IMR-90 (cell line): Measurements from ENCODE around the gene LOXL4. TPM values are rescaled to one million over a fixed set of nuclear protein-coding genes. Genes with fewer than 3 reads are reported as not detected.

Source experiments
- ATAC-seq: fragments of 200-7000 bp; cut with Tn5 transposase; 2 replicates; pipeline ENCODE4 v1.9.1; 2020; ENCODE audit warnings: low read depth, mild to moderate bottlenecking, moderate library complexity
- BruUV-seq: library from RNA; stranded (reverse); fragments of 400-500 nt; replicated peaks from 2 replicates; lab custom pipeline; 2021; lab: Mats Ljungman, UMichigan
- CTCF ChIA-PET: fragments of 300-600 bp; formaldehyde crosslinking; extraction: SDS; loops from one replicate; lab custom pipeline; 2021; ENCODE audit warnings: antibody characterized with exemption; lab: Yijun Ruan, JAX
- POLR2A ChIA-PET: fragments of 300-600 bp; sonication (Branson Sonifier 250); formaldehyde crosslinking; loops from one replicate; lab custom pipeline; 2022; ENCODE audit warnings: antibody characterized with exemption; ENCODE audit not compliant: unreplicated experiment; lab: Charles Lee
- DNase-seq: peaks from one replicate; pipeline ENCODE4 v3.0.0; 2013
- H2AFZ ChIP-seq: replicated peaks from 2 replicates; pipeline ENCODE3; 2013; ENCODE audit warnings: low read length, mild to moderate bottlenecking; ENCODE audit not compliant: poor library complexity
- H2AK5ac ChIP-seq: 2 replicates; pipeline ENCODE4 v1.6.1; 2013; ENCODE audit warnings: low read depth, low read length, inconsistent platforms
- H2AK9ac ChIP-seq: replicated peaks from 2 replicates; pipeline ENCODE3; 2013; ENCODE audit warnings: mild to moderate bottlenecking, low read depth, low read length, moderate library complexity; ENCODE audit not compliant: poor library complexity
- H2BK120ac ChIP-seq: 2 replicates; pipeline ENCODE4 v1.6.1; 2013; ENCODE audit warnings: low read depth, low read length, inconsistent platforms
- H2BK15ac ChIP-seq: 3 replicates; pipeline ENCODE4 v1.6.1; 2013; ENCODE audit warnings: low read depth, low read length, inconsistent platforms
- H2BK20ac ChIP-seq: 2 replicates; pipeline ENCODE4 v1.6.1; 2013; ENCODE audit warnings: low read depth, mild to moderate bottlenecking, inconsistent platforms, low read length, moderate library complexity
- H2BK5ac ChIP-seq: 2 replicates; pipeline ENCODE4 v1.6.1; 2013; ENCODE audit warnings: mild to moderate bottlenecking, low read depth, low read length, inconsistent platforms; ENCODE audit not compliant: poor library complexity, severe bottlenecking
- H3K14ac ChIP-seq: replicated peaks from 2 replicates; pipeline ENCODE4 v1.6.1; 2013; ENCODE audit warnings: low read depth, low read length, inconsistent platforms
- H3K18ac ChIP-seq: 2 replicates; pipeline ENCODE4 v1.6.1; 2013; ENCODE audit warnings: low read depth, low read length, control low read depth
- H3K23ac ChIP-seq: 2 replicates; pipeline ENCODE4 v1.6.1; 2013; ENCODE audit warnings: low read depth, low read length, inconsistent platforms
- H3K27ac ChIP-seq: 2 replicates; pipeline ENCODE4 v1.5.1; 2013; ENCODE audit warnings: mild to moderate bottlenecking, control low read depth, low read length; ENCODE audit not compliant: insufficient read depth
- H3K27me3 ChIP-seq: 2 replicates; pipeline ENCODE4 v1.6.1; 2013; ENCODE audit warnings: low read length; ENCODE audit not compliant: control insufficient read depth, insufficient read depth
- H3K36me3 ChIP-seq: 2 replicates; pipeline ENCODE4 v1.6.1; 2013; ENCODE audit warnings: low read length, mixed read lengths; ENCODE audit not compliant: control insufficient read depth, insufficient read depth
- H3K4ac ChIP-seq: 2 replicates; pipeline ENCODE4 v1.6.1; 2013; ENCODE audit warnings: low read depth, low read length, inconsistent platforms
- H3K4me1 ChIP-seq: 2 replicates; pipeline ENCODE4 v1.6.1; 2013; ENCODE audit warnings: low read length, mixed read lengths; ENCODE audit not compliant: control insufficient read depth, insufficient read depth
- H3K4me2 ChIP-seq: 2 replicates; pipeline ENCODE4 v1.6.1; 2013; ENCODE audit warnings: low read depth, mild to moderate bottlenecking, control low read depth, low read length, moderate library complexity
- H3K4me3 ChIP-seq: 2 replicates; pipeline ENCODE4 v1.5.1; 2013; ENCODE audit warnings: low read depth, mild to moderate bottlenecking, control low read depth, low read length, moderate library complexity; ENCODE audit not compliant: insufficient read depth
- H3K56ac ChIP-seq: 2 replicates; pipeline ENCODE4 v1.6.1; 2013; ENCODE audit warnings: low read length, inconsistent platforms; ENCODE audit not compliant: insufficient read depth; ENCODE audit errors: extremely low read depth
- H3K79me1 ChIP-seq, 2 experiments: 2 replicates each; pipeline ENCODE4 v1.6.1; 2013; ENCODE audit warnings: low read length in 2 of 2, inconsistent platforms in 1 of 2, low read depth in 1 of 2
- H3K9ac ChIP-seq: 2 replicates; pipeline ENCODE4 v1.6.1; 2013; ENCODE audit warnings: low read depth, low read length, control low read depth
- H3K9me1 ChIP-seq: 2 replicates; pipeline ENCODE4 v1.6.1; 2013; ENCODE audit warnings: low read length, inconsistent platforms; ENCODE audit not compliant: insufficient read depth
- H3K9me3 ChIP-seq: 2 replicates; pipeline ENCODE4 v1.6.1; 2013; ENCODE audit warnings: low read length; ENCODE audit not compliant: control insufficient read depth, insufficient read depth
- H4K20me1 ChIP-seq: 2 replicates; pipeline ENCODE4 v1.6.1; 2013; ENCODE audit warnings: low read length, inconsistent platforms; ENCODE audit not compliant: insufficient read depth
- H4K5ac ChIP-seq: 2 replicates; pipeline ENCODE4 v1.6.1; 2013; ENCODE audit warnings: mild to moderate bottlenecking, low read depth, low read length, control low read depth
- H4K8ac ChIP-seq, 2 experiments: 2 replicates each; pipeline ENCODE4 v1.6.1; 2013; ENCODE audit warnings: low read depth in 2 of 2, low read length in 2 of 2, control low read depth in 1 of 2, inconsistent platforms in 1 of 2
- H4K91ac ChIP-seq: 2 replicates; pipeline ENCODE4 v1.6.1; 2013; ENCODE audit warnings: low read depth, low read length, inconsistent platforms; ENCODE audit not compliant: insufficient read depth
- BHLHE40 ChIP-seq: fragments of 150-350 bp; IDR thresholded peaks from 2 replicates; pipeline ENCODE4 v1.6.1; 2016; ENCODE audit warnings: mild to moderate bottlenecking, low read depth, low read length
- CEBPB ChIP-seq: IDR thresholded peaks from 2 replicates; pipeline ENCODE4 v1.6.1; 2012; ENCODE audit warnings: low read depth, low read length, improper control_type of control experiment
- CHD1 ChIP-seq: IDR thresholded peaks from 2 replicates; pipeline ENCODE4 v1.6.1; 2012; ENCODE audit warnings: low read depth, low read length, improper control_type of control experiment
- CTCF ChIP-seq: conservative IDR thresholded peaks from 2 replicates; pipeline ENCODE4 v1.5.1; 2012; ENCODE audit warnings: mild to moderate bottlenecking, low read depth, low read length, improper control_type of control experiment
- ELK1 ChIP-seq: fragments of 150-350 bp; IDR thresholded peaks from 2 replicates; pipeline ENCODE4 v1.6.1; 2016; ENCODE audit warnings: low read depth, mild to moderate bottlenecking, low read length, moderate library complexity, borderline replicate concordance
- FOS ChIP-seq: fragments of 150-350 bp; IDR thresholded peaks from 2 replicates; pipeline ENCODE4 v1.6.1; 2016; ENCODE audit warnings: low read depth, low read length
- MAFK ChIP-seq: IDR thresholded peaks from 2 replicates; pipeline ENCODE4 v1.6.1; 2012; ENCODE audit warnings: low read depth, low read length, improper control_type of control experiment
- MAZ ChIP-seq: IDR thresholded peaks from 2 replicates; pipeline ENCODE4 v1.6.1; 2012; ENCODE audit warnings: low read depth, mild to moderate bottlenecking, low read length, improper control_type of control experiment, moderate library complexity, borderline replicate concordance
- MXI1 ChIP-seq: IDR thresholded peaks from 2 replicates; pipeline ENCODE4 v1.6.1; 2012; ENCODE audit warnings: low read depth, mild to moderate bottlenecking, low read length, moderate library complexity, borderline replicate concordance
- NFE2L2 ChIP-seq: fragments of 150-350 bp; IDR thresholded peaks from 2 replicates; pipeline ENCODE4 v1.6.1; 2016; ENCODE audit warnings: low read depth, mild to moderate bottlenecking, low read length
- POLR2A ChIP-seq: IDR thresholded peaks from 2 replicates; pipeline ENCODE4 v1.6.1; 2012; ENCODE audit warnings: mild to moderate bottlenecking, low read depth, low read length
- RAD21 ChIP-seq: IDR thresholded peaks from 2 replicates; pipeline ENCODE4 v1.6.1; 2012; ENCODE audit warnings: low read length, improper control_type of control experiment
- RCOR1 ChIP-seq: IDR thresholded peaks from 2 replicates; pipeline ENCODE4 v1.6.1; 2012; ENCODE audit warnings: mild to moderate bottlenecking, low read length, improper control_type of control experiment; ENCODE audit not compliant: insufficient replicate concordance
- RFX5 ChIP-seq: IDR thresholded peaks from 2 replicates; pipeline ENCODE4 v1.8.0; 2012; ENCODE audit warnings: low read depth, mild to moderate bottlenecking, low read length, moderate library complexity
- SMC3 ChIP-seq: fragments of 150-350 bp; IDR thresholded peaks from 2 replicates; pipeline ENCODE4 v1.6.1; 2016; ENCODE audit warnings: low read depth, mild to moderate bottlenecking, antibody characterized with exemption, low read length, moderate library complexity
- USF2 ChIP-seq: fragments of 150-350 bp; IDR thresholded peaks from 2 replicates; pipeline ENCODE4 v1.6.1; 2017; ENCODE audit warnings: mild to moderate bottlenecking, antibody characterized with exemption, low read length, low read depth
- WGBS, 2 experiments: methylation state at CpG; one replicate each; pipeline versions ENCODE4 v1.1.5 to v1.1.7; 2013; ENCODE audit warnings: missing lambda C conversion rate in 2 of 2; ENCODE audit not compliant: insufficient read length in 1 of 2; ENCODE audit errors: extremely low coverage in 2 of 2; 5-methylcytosine and 5-hydroxymethylcytosine counted together
- dilution Hi-C: fragments of 300-500 bp; cut with HindIII; formaldehyde crosslinking; loops from one replicate; pipeline ENCODE4 v1.14.3; 2018; ENCODE audit warnings: low sequenced_read_pairs; ENCODE audit not compliant: unreplicated experiment
- in situ Hi-C: fragments of 300-500 bp; cut with MboI; formaldehyde crosslinking; loops from 3 replicates; pipeline ENCODE4 v1.14.3; 2019; ENCODE audit warnings: low sequenced_read_pairs, inconsistent platforms, mixed read lengths
- intact Hi-C: fragments of 100-400 bp; cut with micrococcal nuclease; formaldehyde crosslinking; loops from 2 replicates; pipeline ENCODE4 v1.10.0; 2022
- polyA plus RNA-seq, 3 experiments: library from polyadenylated mRNA; depleted of rRNA; stranded (reverse); fragments of >200 nt; gene quantifications; 2 replicates each; pipeline ENCODE4 v1.2.3, GENCODE V29; 2012; ENCODE audit warnings: low replicate concordance in 1 of 3
- total RNA-seq: library from RNA; depleted of rRNA; stranded (reverse); fragments of >200 nt; gene quantifications from 2 replicates; pipeline ENCODE4 v1.2.3, GENCODE V29; 2012

Gene LOXL4
- total and polyA plus RNA-seq, 2 of the 4 experiments (the other 2 are of a cell fraction) = 20.8 to 26.7 TPM

- Histone ChIP-seq H3K9me1 (no peaks in the 10 kb centered on the region; the same call in 1 of the 2 replicates), H3K27me3 (peaks cover 44% of the 10 kb centered on the region), H4K20me1 (no peaks in the 10 kb centered on the region), H3K36me3 (no peaks in the 10 kb centered on the region), H2BK5ac (no peak overlapping the region), H3K4me3 (no peak overlapping the region), H3K4me1 (no peaks in the 10 kb centered on the region), H2BK20ac (no peak overlapping the region), H3K9me3 (no peaks in the 10 kb centered on the region; the same call in 1 of the 2 replicates), H3K4ac (no peak overlapping the region), H3K23ac (no peak overlapping the region), H3K4me2 (no peak overlapping the region), H4K8ac (no peak overlapping the region), H3K9ac (no peak overlapping the region), H2AFZ (no peak overlapping the region), H2AK5ac (no peak overlapping the region), H4K91ac (no peak overlapping the region), H3K18ac (no peak overlapping the region), H3K14ac (no peak overlapping the region), H2AK9ac (no peak overlapping the region), H3K56ac (no peak overlapping the region), H2BK120ac (no peak overlapping the region), H4K5ac (no peak overlapping the region), H2BK15ac (no peak overlapping the region), H3K27ac (no peak overlapping the region), H3K79me1 (no peaks in the 10 kb centered on the region)
- no TSS peak for BruUV-seq
- WGBS, 2 experiments = no CpG with 5 or more reads among the region's 2 CpGs
- ChIA-PET POLR2A (no interaction called here), CTCF (interaction anchor here (1.6 kb wide), 1 partner anchor 24 kb away, joined by 5 read pairs; no protein-coding TSS in a partner anchor)
- ATAC-seq = no peak
- in situ Hi-C loops = no loop called here
- intact Hi-C loops = no loop called here
- TF ChIP-seq RAD21 (no peak), FOS (no peak), ELK1 (no peak), SMC3 (no peak), USF2 (no peak), BHLHE40 (no peak), MAZ (no peak), NFE2L2 (no peak), MAFK (no peak), MXI1 (no peak), CTCF (no peak), CEBPB (no peak), CHD1 (no peak), RFX5 (no peak), POLR2A (no peak), RCOR1 (no peak)
- no peak for DNase-seq
- dilution Hi-C loops = no loop called here
These were observed 17.4 kb upstream of the LOXL4 start for GRCh38 chr10:98285416-98285815.
